Brain pericyte (primary cell): ENCODE results near the gene MAPK8.

Experiments used
- DNase-seq: peaks from one replicate; pipeline ENCODE4 v3.0.0-alpha.2; 2012; ENCODE audit warnings: low read depth, low spot score

The MAPK8 gene

GRCh38 chr10:48447356-48448215, 141.1 kb downstream of the MAPK8 start:
- DNase-seq = no peak

DNA sequence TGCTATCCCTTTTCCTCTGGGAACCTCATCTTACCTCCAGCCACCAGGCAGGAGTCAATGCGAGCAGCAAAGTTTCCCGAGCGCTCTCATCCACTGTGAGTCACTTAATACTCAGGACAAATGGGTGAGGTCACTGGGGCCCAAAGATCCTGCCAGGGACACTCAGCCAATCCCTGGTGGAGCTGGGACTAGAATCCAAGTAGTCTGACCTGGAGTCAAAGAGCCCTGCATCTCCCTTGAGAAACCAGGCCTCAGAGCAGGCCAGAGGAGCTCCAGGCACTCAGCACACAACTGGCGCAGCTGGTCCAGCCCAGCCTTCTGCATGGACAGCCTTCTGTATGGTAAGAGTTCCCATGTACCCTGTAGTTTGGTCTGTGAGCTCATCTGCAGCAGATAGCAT, 142.3 kb downstream of the MAPK8 start:
- no peak for DNase-seq

GRCh38 chr10:48449501-48450232, 143.2 kb downstream of the MAPK8 start:
- DNase-seq = no peak

GRCh38 chr10:48450233-48450740, 143.8 kb downstream of the MAPK8 start:
- DNase-seq = no peak

DNA sequence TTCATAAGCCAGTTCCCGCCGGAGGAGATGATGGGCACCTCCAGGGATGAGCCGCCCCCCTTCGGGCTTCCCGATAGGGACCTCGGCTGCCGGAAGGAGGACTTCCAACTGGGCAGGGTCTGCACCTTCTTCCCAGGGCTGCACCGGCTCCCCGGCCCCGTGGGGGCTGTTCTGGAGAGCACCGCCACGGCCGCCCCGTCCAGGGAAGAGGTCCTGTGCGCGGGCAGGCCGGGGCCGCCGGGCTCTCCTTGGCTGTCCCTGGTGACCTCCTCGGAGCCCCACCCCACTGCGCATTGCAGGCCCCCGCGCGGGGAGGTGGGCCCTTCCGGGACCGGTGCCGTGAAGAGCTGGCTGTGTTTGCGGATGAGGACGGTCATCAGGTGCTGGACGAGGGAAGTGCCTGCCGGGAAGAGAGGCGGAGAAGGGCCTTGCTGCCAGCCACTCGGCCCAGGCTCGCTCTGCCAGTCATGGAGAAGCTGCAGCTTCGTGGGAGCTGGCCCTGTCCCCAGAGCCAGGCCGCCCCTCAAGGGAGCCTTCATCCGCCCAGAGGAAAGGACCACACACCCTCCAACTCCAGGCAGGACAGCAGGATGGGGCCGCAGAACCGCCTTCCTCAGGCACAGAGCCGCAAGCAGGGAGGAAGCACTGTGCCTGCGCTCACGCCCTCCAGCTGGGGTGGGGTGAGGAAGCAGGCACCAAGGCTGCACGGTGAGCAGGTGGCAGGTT, 144.4 kb downstream of the MAPK8 start:
- no peak for DNase-seq

GRCh38 chr10:48451969-48452878, 145.7 kb downstream of the MAPK8 start:
- DNase-seq = no peak

DNA sequence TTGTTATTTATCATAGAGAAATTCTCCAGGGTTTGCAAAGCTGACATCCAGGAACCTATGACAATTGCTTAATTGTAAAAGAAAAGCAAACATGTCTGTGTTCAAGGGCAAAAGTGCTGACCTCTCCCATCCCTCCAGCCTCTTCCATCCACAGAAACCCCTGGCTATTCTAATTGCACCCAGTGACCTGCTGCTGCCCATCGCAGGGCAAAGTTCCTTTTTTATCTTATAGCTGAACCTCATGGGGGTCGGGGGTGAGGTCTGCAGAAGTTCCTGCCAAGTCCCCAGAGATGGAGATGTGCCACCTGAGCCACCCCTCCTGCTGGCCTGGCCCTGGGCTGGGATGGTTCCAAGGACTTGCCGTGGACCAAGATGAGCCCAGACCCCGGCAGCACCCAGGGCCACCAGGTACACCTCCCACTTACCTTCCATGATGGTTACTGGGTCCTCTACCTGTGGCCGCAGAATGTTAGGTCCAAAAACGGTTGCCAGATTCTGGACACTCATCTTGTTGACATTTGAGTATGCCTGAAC, 146.5 kb downstream of the MAPK8 start:
- no peak for DNase-seq

GRCh38 chr10:48453451-48454301, 147.2 kb downstream of the MAPK8 start:
- no peak for DNase-seq

DNA sequence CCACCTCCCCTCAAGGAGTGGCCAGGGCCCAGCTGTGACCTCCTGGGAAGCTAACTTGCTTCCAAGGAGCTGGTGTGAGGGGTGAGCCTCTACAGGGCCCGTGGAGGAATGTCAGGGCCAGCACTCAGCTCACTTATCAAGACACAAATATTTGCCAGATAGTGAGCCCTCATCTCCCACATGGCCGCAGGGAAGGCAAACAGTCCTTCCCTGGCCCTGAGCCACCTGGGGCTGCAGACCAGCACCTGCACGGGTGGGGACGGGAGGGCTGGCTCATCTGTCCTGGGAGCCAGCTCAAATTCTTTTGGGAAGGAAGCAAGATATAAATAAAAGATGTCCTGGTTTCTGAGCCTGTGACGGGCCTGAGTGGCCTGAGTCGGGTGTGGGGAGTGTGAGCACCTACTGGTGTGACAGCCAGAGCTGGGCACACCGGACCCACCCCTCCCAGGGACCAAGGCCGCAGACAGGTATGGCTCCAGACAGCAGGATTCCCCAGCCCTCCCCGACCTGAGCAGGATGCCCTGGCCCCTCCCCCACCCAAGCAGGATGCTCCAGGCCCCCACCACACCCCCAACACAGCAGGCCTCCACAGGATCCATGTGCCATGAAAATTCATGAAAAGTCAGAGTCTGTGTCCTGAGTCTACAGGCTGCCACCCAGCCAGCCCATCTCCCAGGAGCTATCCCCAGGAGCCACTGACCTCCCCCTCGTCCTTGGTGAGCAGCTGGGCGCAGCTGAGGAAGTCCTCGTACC, 148.0 kb downstream of the MAPK8 start:
- DNase-seq = no peak

- DNase-seq = no peak
Observed at GRCh38 chr10:48455055-48455391, 148.5 kb downstream of the MAPK8 start.

GRCh38 chr10:48455392-48456151, 149.1 kb downstream of the MAPK8 start:
- no peak for DNase-seq

DNA sequence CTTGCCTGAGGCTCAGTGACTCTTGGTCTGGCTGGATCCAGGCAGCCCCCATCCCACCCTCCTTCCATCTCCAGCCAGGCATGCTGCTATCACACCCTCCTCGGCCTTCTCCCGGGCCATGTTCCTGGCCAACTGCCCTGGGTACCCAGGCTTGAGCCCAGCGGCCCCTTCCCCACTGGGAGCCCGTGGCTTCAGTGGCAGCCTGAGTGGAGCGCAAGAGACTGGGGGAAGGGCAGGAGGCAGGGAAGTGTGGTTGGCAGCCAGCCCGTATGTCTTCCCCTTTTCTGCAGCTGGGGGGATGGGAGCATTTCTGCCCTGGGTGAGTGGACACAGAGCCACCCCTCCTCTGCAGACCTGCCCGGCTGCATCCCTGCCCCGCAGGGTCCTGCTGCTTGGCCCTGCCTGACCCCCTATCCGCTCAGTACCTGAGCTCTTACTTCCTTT, 149.9 kb downstream of the MAPK8 start:
- DNase-seq = no peak

- no peak for DNase-seq
Observed at GRCh38 chr10:48456808-48457761, 150.6 kb downstream of the MAPK8 start.

DNA sequence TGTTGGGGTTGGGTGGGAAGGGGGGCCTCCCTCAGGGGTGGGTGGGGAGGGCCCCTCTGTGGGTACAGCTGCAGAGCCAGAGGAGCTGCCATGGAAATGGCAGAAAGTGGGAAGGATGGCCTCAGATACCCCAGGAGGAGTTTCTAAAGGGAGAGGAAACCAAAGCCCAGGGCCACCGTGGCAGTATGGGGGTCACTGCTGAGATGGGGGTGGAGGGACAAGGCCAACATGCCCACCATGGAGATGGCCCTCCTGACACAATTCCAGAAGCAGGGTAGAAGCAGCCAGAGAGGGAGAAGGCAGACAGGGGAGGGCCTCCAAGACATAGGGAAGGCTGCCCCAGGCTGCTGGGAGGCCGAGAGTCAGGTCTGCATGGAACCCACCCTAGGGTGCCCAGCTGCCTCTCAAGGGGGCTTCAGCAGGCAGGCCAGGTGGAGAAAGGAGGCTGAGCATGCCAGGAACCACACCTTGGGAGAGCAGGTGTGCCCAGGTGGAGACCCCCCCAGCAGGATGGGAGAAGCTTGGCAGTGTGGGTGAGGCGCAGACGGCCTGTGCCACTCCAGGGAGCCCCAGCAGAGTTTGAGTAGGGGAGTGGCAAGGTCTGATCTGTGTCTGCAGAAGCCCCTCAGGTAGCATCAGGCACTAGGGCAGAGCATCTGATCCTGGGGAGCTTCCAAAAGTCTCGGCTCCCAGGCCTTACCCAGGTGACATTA, 151.6 kb downstream of the MAPK8 start:
- no peak for DNase-seq

DNA sequence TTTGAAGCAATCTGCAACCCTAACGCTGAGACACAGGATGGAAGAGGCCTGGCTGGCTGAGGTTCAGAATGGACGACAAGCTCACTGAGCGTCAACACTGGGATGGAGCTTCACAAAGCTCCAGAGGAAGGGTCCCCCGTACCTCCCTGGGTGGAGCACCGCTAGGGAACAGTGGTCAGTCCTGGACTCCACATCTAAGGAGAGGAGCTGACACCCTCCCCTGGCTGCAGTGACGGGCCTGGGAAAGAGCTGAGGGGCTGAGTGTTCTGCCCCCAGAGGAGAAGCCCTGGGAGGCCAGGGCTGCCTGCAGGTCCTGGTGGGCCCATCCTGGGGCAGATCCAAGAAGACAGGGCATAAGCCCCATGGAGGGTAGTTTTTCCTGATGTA, 152.2 kb downstream of the MAPK8 start:
- no peak for DNase-seq

DNA sequence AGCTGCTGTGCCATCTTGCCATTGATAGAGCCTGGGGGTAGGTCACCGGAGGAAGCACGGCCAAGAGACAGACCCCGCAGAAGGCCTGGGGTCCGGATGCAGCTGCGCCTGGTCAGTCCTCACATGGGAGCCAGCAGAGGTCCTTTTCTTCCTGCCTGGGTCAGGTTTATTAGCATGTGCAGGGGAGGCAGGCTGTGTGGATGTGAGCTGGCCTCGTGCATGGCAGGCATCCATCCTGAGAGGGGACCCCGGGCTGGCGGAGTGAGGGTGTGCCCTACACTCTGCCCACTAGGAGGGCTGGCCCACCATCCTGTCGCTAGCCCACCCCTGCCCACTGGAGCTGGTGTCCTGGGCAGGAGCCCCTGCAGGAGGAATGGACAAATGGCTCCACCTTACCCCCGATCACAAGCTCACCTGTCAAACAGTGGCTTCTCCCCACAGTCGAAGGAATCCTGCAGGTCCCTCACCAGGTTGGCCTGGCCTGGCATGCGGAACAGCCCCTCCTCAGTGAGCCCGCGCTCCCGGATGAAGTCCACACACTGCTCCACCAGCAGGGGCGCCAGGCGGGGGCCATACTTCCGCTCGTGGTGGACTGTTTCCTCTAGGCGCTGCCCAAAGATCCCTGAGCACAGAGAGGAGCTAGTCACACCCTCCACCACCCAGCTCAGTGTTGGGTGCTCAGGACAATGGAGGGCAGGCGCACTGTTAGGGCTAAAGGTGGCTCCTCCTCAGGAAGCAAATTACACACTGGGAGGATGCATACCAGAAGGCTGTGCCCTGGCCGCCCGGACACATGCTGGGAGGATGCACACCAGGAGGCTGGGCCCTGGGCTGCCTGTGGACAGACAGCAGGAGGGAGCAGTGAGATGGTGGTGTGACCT, 153.0 kb downstream of the MAPK8 start:
- DNase-seq = no peak
